ENCODE data around the gene EPS15. TPM values are rescaled to one million over a fixed set of nuclear protein-coding genes. Genes with fewer than 3 reads are reported as not detected.

The EPS15 gene
- total and polyA plus RNA-seq, 2 of the 13 experiments (the other 11 are each of a cell fraction or from before 2014, with no cell fraction given), result 14.3 to 19.3 TPM

GRCh38 chr1:51421964-51422363, 97.1 kb downstream of the EPS15 start (continued):
- TF ChIP-seq AFF4 (CRISPR knock-in tag; IDR thresholded peaks at IDR 0.05) (no peak), CEBPB (IDR thresholded peaks at IDR 0.05; ENCODE audit: borderline replicate concordance, low read depth, low read length) (peak; percentile 65; the same call in 1 of the 2 replicates), TCF7 (IDR thresholded peaks at IDR 0.05; ENCODE audit: low read depth) (no peak), CEBPG (CRISPR knock-in tag; IDR thresholded peaks at IDR 0.05) (peak; percentile 73), PBX3 (CRISPR knock-in tag; IDR thresholded peaks at IDR 0.05; ENCODE audit: borderline replicate concordance) (no peak), DRAP1 (CRISPR knock-in tag; IDR thresholded peaks at IDR 0.05) (no peak)

GRCh38 chr1:51420867-51421627, 98.0 kb downstream of the EPS15 start:
- ChIA-PET POLR2A (no interaction called here), CTCF (ENCODE audit: low intra/inter-chr PET ratio, low total read pairs) (no interaction called here)
- DNase-seq (ENCODE audit: low spot score), result no peak
- Histone ChIP-seq H3K4me1 (ENCODE audit: insufficient read depth, low read length) (no peaks in the 10 kb centered on the region), H3K9ac (ENCODE audit: insufficient read depth, low read depth, low read length) (no peak overlapping the region), H4K20me1 (ENCODE audit: insufficient read depth, low read length) (no peaks in the 10 kb centered on the region), H3K27me3 (ENCODE audit: control insufficient read depth in 1 of 2, insufficient read depth in 2 of 2, low read length in 2 of 2) (no peaks in the 10 kb centered on the region), H3K36me3 (replicated peaks in 1 of 2; ENCODE audit: control insufficient read depth in 1 of 2, insufficient read depth in 2 of 2, low read length in 2 of 2) (peaks cover 1 to 4% of the 10 kb centered on the region in 2 experiments; a peak in 3 of 5 replicates), H3K27ac (ENCODE audit: extremely low read length, insufficient read depth, low read length) (no peak overlapping the region), H3K4me3 (replicated peaks in 1 of 3; ENCODE audit: insufficient read depth in 1 of 3, low read depth in 2 of 3, low read length in 3 of 3) (no peak overlapping the region), H3K4me2 (ENCODE audit: low read depth, low read length) (no peak overlapping the region), H3K9me3 (ENCODE audit: low read length) (no peaks in the 10 kb centered on the region), H3K79me2 (ENCODE audit: insufficient read depth, low read length) (no peaks in the 10 kb centered on the region), H2AFZ (ENCODE audit: low read length) (no peak overlapping the region)
- TF ChIP-seq CREB1 (IDR thresholded peaks at IDR 0.05) (peak; percentile 67), CREB1 (CRISPR knock-in tag; IDR thresholded peaks at IDR 0.05) (no peak), AHR (CRISPR knock-in tag; IDR thresholded peaks at IDR 0.05) (no peak)
- intact Hi-C loops (cut with micrococcal nuclease; ENCODE audit: unreplicated experiment) (no loop called here), in situ Hi-C loops (cut with HindIII; ENCODE audit: extremely low pct_ligation_motif_present, low pct_unique_long_range_greater_than_20kb) (no loop called here)
- FAIRE-seq, result no peak
- no TSS peak for BruUV-seq (replicated peaks)
- no peak for ATAC-seq
- WGBS (ENCODE audit: low lambda C conversion rate), result 96% methylated on average over 2 of the region's 2 CpGs
